IPS-18c (cell line): ENCODE data around the gene SOWAHD.
"Not testable (repeated sequence)": the region's sequence is repeated elsewhere in the genome, so short reads cannot be mapped to it uniquely, and the experiment has no call there.

Experiments used
- H3K4me3 ChIP-seq: 2 replicates; pipeline ENCODE4 v1.7.0; 2013; ENCODE audit warnings: low read depth, mild to moderate bottlenecking, low read length, moderate library complexity; ENCODE audit not compliant: insufficient read depth
- H3K9me3 ChIP-seq: one replicate; pipeline ENCODE4 v1.6.1; 2013; ENCODE audit warnings: mild to moderate bottlenecking, low read length, moderate library complexity; ENCODE audit not compliant: control insufficient read depth, insufficient read depth

Gene SOWAHD, protein sequence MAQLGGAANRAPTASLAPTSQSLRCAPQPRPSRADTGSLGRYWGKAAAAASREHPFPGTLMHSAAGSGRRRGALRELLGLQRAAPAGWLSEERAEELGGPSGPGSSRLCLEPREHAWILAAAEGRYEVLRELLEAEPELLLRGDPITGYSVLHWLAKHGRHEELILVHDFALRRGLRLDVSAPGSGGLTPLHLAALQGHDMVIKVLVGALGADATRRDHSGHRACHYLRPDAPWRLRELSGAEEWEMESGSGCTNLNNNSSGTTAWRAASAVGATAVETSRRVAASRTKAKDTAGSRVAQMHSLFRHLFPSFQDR

DNA sequence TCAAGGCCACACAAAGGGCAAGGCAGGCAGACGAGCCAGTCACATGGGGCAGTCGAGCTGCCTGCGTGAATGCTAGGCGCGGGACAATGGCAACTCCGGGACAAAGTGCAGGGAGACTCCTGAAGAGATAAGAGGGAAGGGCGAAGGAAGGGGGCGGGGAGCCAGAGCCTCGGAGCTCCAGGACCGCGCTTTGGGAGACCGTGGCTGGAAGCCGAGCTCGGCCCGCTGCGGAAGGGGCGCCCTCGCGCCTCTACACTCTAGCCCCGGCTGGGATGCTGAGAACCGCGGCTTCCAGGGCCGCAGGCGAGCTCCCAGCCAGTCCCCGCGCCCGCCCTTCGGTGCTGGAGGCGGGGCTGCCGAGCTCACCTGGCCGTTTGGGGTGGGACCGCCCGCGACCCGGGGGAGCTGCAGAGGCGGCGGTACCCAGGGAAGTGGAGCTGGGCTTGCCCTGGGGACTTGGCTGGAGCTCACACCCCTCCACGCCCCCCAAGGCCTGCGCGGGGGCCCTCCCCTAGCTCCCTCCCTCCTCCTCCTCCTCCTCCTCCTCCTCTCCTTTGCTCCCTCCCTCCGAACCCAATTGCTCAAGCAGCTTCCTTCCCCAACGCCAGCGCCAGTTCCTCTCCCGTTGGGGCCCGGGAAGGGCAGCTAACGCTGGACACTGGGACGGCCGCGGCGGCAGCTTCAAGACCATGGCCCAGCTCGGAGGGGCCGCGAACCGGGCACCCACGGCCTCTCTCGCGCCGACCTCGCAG lies at the start of gene SOWAHD:
TSS of gene SOWAHD (plus strand) at position 610 of the 752 bp plus-strand sequence. CDS start at position 690, 80 bp downstream.
- peak within 1 kb of the TSS; percentile 54 for H3K4me3 ChIP-seq
- peaks cover 11% of the 10 kb centered on the region for H3K9me3 ChIP-seq

DNA sequence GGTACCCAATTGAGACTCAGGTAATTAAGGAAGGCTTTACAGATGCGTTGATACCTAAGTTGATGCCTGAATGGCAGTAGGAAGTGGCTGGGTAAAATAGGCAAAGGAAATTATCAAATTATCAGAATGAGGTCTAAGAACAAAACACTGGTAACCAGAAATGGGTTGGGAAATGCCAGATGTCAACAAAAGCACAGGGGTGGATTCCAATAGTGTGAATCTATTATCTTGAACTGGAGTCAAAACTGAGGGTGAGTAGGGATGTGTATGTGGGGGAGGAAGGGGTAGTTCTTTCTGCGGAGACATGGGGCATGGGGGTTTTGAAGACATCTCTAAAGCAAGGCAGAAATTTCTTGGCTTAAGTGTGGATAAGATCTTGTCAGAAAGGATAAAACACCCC lies 49.5 kb upstream of the SOWAHD start:
- H3K9me3 ChIP-seq: peaks cover 5% of the 10 kb centered on the region
- H3K4me3 ChIP-seq: no peak overlapping the region

DNA sequence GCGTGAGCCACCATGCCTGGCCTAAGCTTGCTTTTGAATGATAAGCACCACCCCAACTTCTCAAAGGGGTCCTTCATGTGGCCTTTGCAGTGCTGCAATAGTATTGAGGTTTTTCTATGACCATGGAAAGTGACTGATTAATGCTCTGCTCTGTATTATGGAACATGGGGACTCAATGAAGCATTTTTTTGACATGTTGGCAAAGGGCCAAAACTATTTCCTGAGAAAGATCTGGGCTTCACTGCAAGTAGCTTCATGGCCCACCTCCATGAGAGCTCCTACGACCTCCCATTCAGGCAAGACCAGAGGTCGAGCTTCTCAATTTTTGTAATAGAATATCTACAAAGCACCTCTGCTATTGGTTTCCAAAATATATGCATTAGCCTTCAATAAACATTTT lies 48.8 kb upstream of the SOWAHD start:
- peaks cover 3% of the 10 kb centered on the region for H3K9me3 ChIP-seq

DNA sequence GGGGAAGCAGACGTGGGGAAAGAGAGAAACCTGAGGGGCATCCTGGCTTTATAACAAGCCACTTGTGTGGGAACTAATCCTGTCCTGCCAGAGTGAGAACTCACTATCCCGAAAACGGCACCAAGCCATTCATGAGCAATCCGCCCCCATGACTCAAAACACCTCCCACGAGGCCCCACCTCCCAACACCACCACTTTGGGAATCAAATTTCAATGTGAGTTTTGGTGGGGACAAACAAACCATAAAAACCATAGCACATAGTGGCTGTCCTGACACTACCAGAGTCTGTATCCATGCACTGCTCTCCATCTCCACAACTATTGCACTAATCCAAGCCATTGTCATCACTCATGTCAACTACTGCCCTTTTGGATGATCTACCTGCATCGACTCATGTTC lies 36.9 kb upstream of the SOWAHD start:
- H3K9me3 ChIP-seq: peaks cover 4% of the 10 kb centered on the region
- H3K4me3 ChIP-seq: no peak overlapping the region

More for the DNA sequence above, 48.8 kb upstream of the SOWAHD start:
- H3K4me3 ChIP-seq: no peak overlapping the region

DNA sequence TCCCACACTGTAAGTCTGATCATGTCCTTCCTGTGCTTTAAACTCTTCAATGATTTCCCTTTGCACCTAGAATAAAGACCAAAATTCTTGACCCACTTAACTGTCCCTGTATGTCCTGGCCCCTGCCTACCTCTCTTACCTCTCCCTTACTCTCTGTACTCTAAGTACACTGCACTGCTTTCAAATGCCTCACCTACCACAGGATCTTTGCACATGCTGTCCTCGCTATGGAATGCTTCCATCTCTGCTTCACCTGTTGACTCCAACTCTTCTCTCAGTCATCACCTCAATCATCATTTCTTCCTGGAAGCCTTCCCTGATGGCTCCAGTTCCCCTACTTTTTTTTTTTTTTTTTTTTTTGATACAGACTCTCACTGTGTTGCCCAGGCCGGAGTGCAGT lies 36.5 kb upstream of the SOWAHD start:
- peaks cover 4% of the 10 kb centered on the region for H3K9me3 ChIP-seq

DNA sequence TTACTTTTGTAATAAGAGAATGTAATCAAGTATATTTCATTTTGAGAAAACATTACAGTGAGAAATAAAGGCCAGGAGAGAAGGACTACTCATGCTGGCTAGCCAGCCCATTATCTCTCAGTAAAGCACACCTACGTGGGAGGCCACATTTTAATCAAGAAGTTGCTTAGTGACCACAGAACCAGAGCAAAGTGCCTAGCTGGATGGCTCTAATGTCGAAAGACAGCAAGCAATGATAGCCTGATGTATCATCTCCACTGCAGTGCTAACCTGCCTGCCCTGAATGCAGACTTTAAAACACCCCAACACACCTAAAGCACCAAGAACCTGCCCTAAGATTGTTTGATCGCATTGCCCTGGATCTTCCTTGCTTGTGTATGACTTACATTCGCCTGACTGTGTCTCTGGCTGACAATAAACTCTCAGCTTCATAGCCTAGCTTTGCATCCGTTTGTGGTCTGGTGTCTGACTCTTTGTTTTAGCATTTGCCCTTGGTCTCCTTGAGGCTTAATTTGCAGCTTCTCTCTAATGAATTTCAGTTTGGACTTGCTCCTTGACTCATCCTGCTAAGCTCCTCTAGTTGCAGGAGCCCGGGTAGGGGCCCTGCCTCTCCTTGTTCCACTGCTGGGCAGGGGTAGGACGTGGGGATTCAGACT lies 31.4 kb upstream of the SOWAHD start:
- peaks cover 11% of the 10 kb centered on the region for H3K9me3 ChIP-seq
- H3K4me3 ChIP-seq: no peak overlapping the region

More for the DNA sequence above, 36.5 kb upstream of the SOWAHD start:
- no peak overlapping the region for H3K4me3 ChIP-seq

DNA sequence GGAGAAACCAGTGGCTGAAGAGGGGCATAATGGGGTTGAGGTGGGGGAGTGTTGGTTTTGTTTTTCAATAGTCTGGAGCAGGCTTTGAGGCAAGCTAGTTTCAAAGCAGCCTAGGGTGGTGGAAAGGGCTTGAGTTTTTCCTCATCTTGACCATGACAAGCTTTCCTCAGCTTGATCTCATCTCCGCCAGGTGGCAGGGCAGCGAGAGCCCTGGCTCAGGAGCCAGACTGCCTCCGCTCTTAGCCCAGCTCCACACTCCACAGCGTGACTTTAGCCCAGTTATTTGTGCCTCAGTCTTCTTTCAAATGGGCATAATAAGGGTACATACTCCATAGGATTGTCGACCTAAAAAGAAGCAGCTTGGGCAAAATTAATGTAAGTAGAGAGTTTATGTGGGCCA lies 29.9 kb upstream of the SOWAHD start:
- Histone ChIP-seq H3K4me3 (no peak overlapping the region), H3K9me3 (peaks cover 11% of the 10 kb centered on the region)

DNA sequence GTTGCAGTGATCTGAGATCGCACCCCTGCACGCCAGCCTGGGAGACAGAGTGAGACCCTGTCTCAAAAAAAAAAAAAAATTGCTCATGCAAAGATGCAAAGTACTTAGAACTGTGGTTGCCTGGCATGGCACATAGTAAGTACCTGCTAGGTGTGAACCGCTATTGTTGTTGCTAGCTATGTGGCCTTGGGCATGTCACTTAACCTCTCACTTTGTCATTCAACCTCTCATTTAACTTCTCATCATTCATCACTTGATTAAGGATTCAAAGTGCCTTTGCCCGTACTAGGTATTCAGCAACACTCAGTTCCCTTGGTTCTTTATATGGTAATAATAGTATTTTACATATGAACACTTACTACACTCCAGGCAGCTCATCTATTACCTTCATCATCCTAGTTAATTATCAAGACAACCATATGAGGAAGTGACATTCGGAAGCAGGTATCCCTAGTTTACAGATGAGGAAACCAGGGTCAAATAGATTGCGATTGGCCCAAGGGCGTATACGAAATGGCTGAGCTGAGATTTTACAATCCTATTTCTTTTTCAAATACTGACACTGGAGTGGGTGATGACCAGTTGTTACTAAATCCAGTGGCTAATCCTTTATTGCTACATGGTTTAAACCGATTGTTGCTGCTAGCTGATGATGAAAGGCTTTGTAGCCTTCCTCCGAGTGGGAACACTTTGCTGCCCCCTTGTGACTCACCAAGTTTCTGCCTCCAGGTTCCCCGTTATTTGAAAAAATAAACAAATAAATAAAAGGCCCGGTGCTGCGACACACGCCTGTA lies 28.8 kb upstream of the SOWAHD start:
- H3K4me3 ChIP-seq: no peak overlapping the region
- H3K9me3 ChIP-seq: peaks cover 9% of the 10 kb centered on the region

DNA sequence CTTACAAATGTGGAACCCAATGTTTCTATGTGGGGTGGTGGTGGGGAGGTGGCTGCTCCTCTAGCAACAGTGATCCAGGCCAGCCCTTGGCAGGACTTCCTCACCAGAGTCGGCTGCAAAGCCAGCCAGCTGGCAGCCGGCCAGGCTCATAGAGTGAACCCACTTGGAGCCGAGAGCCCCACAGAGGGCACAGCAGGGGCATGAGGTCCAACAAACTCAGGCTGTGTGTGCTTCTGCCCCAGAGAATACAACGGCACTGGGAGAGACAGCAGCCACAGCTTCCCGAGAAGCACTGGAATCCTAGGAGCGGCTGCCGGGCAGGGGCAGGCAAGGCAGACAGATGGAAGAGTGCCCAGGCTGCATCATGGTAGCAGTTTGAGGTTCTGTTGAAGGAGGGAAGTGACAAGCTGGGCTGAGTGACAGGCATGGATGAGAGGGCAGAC lies 23.5 kb upstream of the SOWAHD start:
- no peak overlapping the region; the same call in 1 of the 2 replicates for H3K4me3 ChIP-seq

DNA sequence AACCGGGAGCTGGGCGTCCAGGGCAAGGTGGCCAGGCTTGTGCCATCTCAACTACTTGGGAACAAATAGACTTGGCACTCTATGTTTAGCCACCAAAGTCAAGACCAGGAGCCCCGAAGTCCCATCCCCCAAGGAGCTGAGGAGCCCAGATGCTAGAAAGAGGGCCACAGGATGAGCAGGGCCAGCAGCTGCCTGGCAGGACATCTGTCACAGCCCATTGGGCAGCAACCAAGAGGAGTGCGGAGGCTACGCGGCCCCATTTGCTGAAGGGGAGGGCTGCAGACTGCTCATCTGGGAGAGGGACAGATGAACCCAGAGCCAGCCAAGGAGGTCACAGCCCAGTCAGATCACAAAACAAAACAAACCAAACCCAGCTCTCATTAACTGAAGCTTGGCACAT lies 22.9 kb upstream of the SOWAHD start:
- Histone ChIP-seq H3K4me3 (no peak overlapping the region), H3K9me3 (peaks cover 12% of the 10 kb centered on the region)

More for the DNA sequence above, 23.5 kb upstream of the SOWAHD start:
- peaks cover 12% of the 10 kb centered on the region for H3K9me3 ChIP-seq

DNA sequence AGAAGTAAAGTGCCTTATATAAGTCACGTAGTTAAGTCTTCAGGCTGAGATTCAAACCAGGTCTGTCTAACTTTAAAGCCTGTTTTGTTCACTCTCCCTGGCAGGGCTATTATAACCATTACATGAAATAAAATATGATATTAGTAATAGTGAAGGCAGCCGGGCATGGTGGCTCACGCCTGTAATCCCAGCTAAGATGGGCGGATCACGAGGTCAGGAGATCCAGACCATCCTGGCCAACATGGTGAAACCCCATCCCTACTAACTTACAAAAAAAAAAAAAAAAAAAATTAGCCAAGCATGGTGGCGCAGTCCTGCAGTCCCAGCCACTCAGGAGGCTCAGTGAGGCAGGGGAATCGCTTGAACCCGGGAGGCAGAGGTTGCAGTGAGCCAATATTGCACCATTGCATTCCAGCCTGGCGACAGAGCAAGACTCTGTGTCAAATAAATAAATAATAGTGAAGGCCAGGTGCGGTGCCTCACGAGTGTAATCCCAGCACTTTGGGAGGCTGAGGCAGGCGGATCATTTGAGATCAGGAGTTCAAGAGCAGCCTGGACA lies 22.1 kb upstream of the SOWAHD start:
- Histone ChIP-seq H3K9me3 (peaks cover 12% of the 10 kb centered on the region), H3K4me3 (no peak overlapping the region)

DNA sequence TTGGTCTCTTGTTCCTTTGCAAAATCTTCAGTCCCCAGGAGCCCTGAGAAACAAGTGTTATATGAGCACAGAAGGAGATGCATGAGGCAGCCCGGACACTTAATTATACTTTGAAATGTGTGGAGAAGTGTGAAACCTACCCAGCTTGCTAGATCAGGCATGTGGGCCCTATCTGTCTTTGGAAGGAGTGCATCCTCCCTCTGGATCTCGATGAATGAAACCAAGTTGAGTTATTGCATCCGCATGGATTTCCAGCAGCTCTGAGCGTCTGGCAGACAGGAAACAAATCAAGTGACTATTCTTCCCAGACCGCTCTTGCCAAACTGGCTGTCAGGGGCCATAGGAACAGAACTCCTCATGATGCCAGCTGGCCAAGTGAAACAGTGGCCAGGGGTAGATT lies 19.6 kb upstream of the SOWAHD start:
- Histone ChIP-seq H3K4me3 (no peak overlapping the region), H3K9me3 (peaks cover 7% of the 10 kb centered on the region)

DNA sequence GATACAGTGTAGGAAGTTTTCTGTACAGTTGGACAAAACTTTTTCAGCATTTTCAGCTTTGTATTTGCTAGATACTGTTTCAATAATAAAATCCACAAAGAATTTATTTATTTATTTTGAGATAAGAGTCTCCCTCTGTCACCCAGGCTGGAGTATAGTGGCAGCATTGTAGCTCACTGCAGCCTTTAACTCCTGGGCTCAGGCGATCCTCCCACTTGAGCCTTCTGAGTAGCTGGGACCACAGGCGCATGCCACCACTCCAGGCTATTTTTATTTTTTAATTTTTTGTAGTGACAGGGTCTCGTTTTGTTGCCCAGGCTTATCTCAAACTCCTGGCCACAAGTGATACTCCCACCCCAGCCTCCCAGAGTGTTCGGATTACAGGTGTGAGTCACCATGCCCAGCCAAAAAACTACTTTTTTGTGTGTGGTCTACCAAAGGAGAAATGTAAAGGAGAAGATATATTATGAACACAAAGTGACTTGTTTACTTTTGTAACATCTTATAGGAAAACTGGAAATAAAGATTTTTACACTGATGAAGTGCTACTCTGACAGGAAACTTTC lies 13.0 kb upstream of the SOWAHD start:
- Histone ChIP-seq H3K4me3 (no peak overlapping the region), H3K9me3 (no peaks in the 10 kb centered on the region)

DNA sequence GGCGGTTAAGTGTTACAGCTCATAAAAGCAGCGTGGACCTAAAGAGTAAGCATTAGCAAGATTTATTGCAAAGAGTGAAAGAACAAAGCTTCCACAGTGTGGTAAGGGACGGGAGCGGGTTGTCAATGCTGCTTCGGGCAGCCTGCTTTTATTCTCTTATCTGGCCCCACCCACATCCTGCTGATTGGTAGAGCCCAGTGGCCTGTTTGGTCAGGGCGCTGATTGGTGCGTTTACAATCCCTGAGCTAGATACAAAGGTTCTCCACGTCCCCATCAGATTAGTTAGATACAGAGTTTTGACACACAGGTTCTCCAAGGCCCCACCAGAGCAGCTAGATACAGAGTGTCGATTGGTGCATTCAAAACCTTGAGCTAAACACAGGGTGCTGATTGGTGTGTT lies 8.3 kb upstream of the SOWAHD start:
- H3K4me3 ChIP-seq, H3K9me3 ChIP-seq: not testable (repeated sequence)

DNA sequence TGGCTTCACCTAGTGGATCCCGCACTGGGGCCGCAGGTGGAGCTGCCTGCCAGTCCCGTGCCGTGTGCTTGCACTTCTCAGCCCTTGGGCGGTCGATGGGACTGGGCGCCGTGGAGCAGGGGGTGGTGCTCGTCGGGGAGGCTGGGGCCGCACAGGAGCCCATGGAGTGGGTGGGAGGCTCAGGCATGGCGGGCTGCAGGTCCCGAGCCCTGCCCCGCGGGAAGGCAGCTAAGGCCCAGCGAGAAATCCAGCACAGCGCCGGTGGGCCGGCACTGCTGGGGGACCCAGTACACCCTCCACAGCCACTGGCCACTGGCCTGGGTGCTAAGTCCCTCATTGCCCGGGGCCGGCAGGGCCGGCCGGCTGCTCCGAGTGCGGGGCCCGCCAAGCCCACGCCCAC lies 7.6 kb upstream of the SOWAHD start:
- H3K9me3 ChIP-seq, H3K4me3 ChIP-seq: not testable (repeated sequence)

DNA sequence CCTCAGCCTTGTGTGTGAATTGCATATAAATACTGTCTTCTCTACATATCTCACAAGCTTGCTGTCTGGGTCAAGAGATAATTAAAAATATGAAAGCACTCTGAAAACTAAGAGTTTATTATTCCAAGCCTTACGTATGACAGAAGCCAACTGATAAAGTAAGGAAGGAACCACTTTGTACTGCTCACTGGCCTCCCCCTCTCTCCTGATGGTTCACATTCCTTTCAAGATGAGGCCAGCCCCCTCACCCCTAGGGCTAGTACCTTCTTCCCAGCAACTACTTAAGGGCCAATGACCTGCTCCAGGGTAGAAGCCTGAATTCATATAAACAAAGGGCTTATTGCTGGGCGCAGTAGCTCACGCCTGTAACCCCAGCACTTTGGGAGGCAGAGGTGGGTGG lies 5.4 kb upstream of the SOWAHD start:
- Histone ChIP-seq H3K9me3 (peaks cover 9% of the 10 kb centered on the region), H3K4me3 (no peak overlapping the region)
